GM23338 (cell line): ENCODE measurements around the gene UGT1A4. TPM values are rescaled to one million over a fixed set of nuclear protein-coding genes. Genes with fewer than 3 reads are reported as not detected.

Source experiments
- ATAC-seq: fragments of 200-7000 bp; cut with Tn5 transposase; 3 replicates; pipeline ENCODE4 v1.9.1; 2020
- DNase-seq: peaks from one replicate; pipeline ENCODE4 v3.0.0-alpha.2; 2015; ENCODE audit warnings: low spot score
- H2AFZ ChIP-seq: fragments of 200-600 bp; sonication (generic); 2 replicates; pipeline ENCODE4 v1.8.0; 2016; ENCODE audit warnings: antibody characterized with exemption, mild to moderate bottlenecking, moderate library complexity
- H3F3A ChIP-seq: fragments of 200-600 bp; sonication (generic); replicated peaks from 2 replicates; pipeline ENCODE4 v1.8.0; 2017; ENCODE audit warnings: antibody characterized with exemption, mixed run types, low read depth
- H3K27ac ChIP-seq: fragments of 200-600 bp; sonication (generic); 2 replicates; pipeline ENCODE4 v1.6.1; 2016; ENCODE audit warnings: low read depth
- H3K27me3 ChIP-seq: fragments of 200-600 bp; sonication (generic); 2 replicates; pipeline ENCODE4 v1.8.0; 2016; ENCODE audit warnings: mild to moderate bottlenecking, mixed run types, moderate library complexity; ENCODE audit not compliant: insufficient read depth
- H3K36me3 ChIP-seq: fragments of 200-600 bp; sonication (generic); 2 replicates; pipeline ENCODE4 v1.8.0; 2016; ENCODE audit warnings: mild to moderate bottlenecking; ENCODE audit not compliant: insufficient read depth
- H3K4me1 ChIP-seq: fragments of 200-600 bp; sonication (generic); 2 replicates; pipeline ENCODE4 v1.8.0; 2016; ENCODE audit warnings: mild to moderate bottlenecking, moderate library complexity; ENCODE audit not compliant: insufficient read depth
- H3K4me2 ChIP-seq: fragments of 200-600 bp; sonication (generic); 2 replicates; pipeline ENCODE4 v1.7.1; 2017; ENCODE audit warnings: mixed run types
- H3K4me3 ChIP-seq: fragments of 200-600 bp; sonication (generic); 2 replicates; pipeline ENCODE4 v1.6.1; 2016; ENCODE audit warnings: mixed run types
- H3K79me2 ChIP-seq: fragments of 200-600 bp; sonication (generic); replicated peaks from 2 replicates; pipeline ENCODE4 v1.8.0; 2017; ENCODE audit warnings: mild to moderate bottlenecking; ENCODE audit not compliant: insufficient read depth
- H3K9me2 ChIP-seq: fragments of 200-600 bp; sonication (generic); 2 replicates; pipeline ENCODE4 v1.8.0; 2017; ENCODE audit not compliant: insufficient read depth
- H4K20me1 ChIP-seq: fragments of 200-600 bp; sonication (generic); replicated peaks from 2 replicates; pipeline ENCODE4 v1.8.0; 2017; ENCODE audit warnings: mild to moderate bottlenecking; ENCODE audit not compliant: insufficient read depth
- H3K27ac Mint-ChIP-seq: 2 replicates; pipeline ENCODE4 v1.8.0; 2020; ENCODE audit warnings: inconsistent platforms, mild to moderate bottlenecking, moderate library complexity, mixed read lengths
- H3K27me3 Mint-ChIP-seq: 3 replicates; pipeline ENCODE4 v1.8.0; 2022; ENCODE audit warnings: low read depth, mild to moderate bottlenecking, moderate library complexity, mixed read lengths, inconsistent platforms; ENCODE audit not compliant: insufficient read depth, poor library complexity
- H3K36me3 Mint-ChIP-seq: 3 replicates; pipeline ENCODE4 v1.8.0; 2021; ENCODE audit warnings: low read depth, mild to moderate bottlenecking, inconsistent platforms, moderate library complexity, mixed read lengths
- H3K4me1 Mint-ChIP-seq: 3 replicates; pipeline ENCODE4 v1.8.0; 2020; ENCODE audit warnings: mild to moderate bottlenecking, inconsistent platforms, mixed read lengths
- H3K4me3 Mint-ChIP-seq: 3 replicates; pipeline ENCODE4 v1.8.0; 2021; ENCODE audit warnings: moderate library complexity, mild to moderate bottlenecking, inconsistent platforms, mixed read lengths
- H3K9me3 Mint-ChIP-seq: 3 replicates; pipeline ENCODE4 v1.8.0; 2020; ENCODE audit warnings: moderate library complexity, mild to moderate bottlenecking, inconsistent platforms, mixed read lengths
- EZH2 ChIP-seq: fragments of 200-600 bp; sonication (generic); IDR thresholded peaks from one replicate; pipeline ENCODE4 v1.8.0; 2017; ENCODE audit warnings: antibody characterized with exemption, mild to moderate bottlenecking, low read depth; ENCODE audit not compliant: unreplicated experiment
- EZH2phosphoT487 ChIP-seq: fragments of 200-600 bp; sonication (generic); IDR thresholded peaks from one replicate; pipeline ENCODE4 v1.8.1; 2018; ENCODE audit warnings: antibody characterized with exemption; ENCODE audit not compliant: unreplicated experiment
- POLR2AphosphoS5 ChIP-seq: IDR thresholded peaks from 2 replicates; pipeline ENCODE4 v1.6.1; 2016; ENCODE audit warnings: antibody characterized with exemption, low read depth
- REST ChIP-seq: IDR thresholded peaks from one replicate; pipeline ENCODE4 v1.6.1; 2018; ENCODE audit warnings: antibody characterized with exemption; ENCODE audit not compliant: unreplicated experiment
- STAT1 ChIP-seq: IDR thresholded peaks from one replicate; pipeline ENCODE4 v1.6.1; 2016; ENCODE audit warnings: antibody characterized with exemption; ENCODE audit not compliant: unreplicated experiment
- ZNF114 ChIP-seq: fragments of 250-450 bp; sonication (Bioruptor Pico); IDR thresholded peaks from 2 replicates; pipeline ENCODE4 v1.5.0; 2020; ENCODE audit warnings: mild to moderate bottlenecking, moderate library complexity
- ZNF331 ChIP-seq: fragments of 250-450 bp; sonication (Bioruptor Pico); IDR thresholded peaks from 2 replicates; pipeline ENCODE4 v1.5.0; 2020; ENCODE audit warnings: low read depth, mild to moderate bottlenecking, moderate library complexity
- polyA plus RNA-seq: library from polyadenylated mRNA; unstranded; fragments of >200 nt; fragmentation: Nextera tagmentation; extraction: Ambion mirVana; gene quantifications from 2 replicates; pipeline ENCODE4 v1.2.1, GENCODE V29; 2016
- total RNA-seq: library from RNA; depleted of rRNA; stranded (reverse); fragments of >200 nt; shearing (Covaris generic); gene quantifications from 2 replicates; pipeline ENCODE4 v1.2.3, GENCODE V29; 2014
- TF ChIP-seq, protein P1 (sequence below): fragments of 250-450 bp; sonication (Bioruptor Pico); IDR thresholded peaks from 2 replicates; pipeline ENCODE4 v1.5.0; 2020; ENCODE audit warnings: mild to moderate bottlenecking, moderate library complexity
- TF ChIP-seq, protein P2 (sequence below), 2 experiments: fragments of 200-600 bp in 1 of 2; sonication (generic) in 1 of 2; conservative IDR thresholded peaks; 2 replicates each; pipeline versions ENCODE4 v1.5.1 to v1.6.1; 2016 to 2017; ENCODE audit warnings: antibody characterized with exemption in 2 of 2, low read depth in 2 of 2, mild to moderate bottlenecking in 2 of 2, moderate library complexity in 1 of 2

Gene UGT1A4
- total and polyA plus RNA-seq, 2 experiments from 2014 or later, result not detected

- TF ChIP-seq, protein P1, sequence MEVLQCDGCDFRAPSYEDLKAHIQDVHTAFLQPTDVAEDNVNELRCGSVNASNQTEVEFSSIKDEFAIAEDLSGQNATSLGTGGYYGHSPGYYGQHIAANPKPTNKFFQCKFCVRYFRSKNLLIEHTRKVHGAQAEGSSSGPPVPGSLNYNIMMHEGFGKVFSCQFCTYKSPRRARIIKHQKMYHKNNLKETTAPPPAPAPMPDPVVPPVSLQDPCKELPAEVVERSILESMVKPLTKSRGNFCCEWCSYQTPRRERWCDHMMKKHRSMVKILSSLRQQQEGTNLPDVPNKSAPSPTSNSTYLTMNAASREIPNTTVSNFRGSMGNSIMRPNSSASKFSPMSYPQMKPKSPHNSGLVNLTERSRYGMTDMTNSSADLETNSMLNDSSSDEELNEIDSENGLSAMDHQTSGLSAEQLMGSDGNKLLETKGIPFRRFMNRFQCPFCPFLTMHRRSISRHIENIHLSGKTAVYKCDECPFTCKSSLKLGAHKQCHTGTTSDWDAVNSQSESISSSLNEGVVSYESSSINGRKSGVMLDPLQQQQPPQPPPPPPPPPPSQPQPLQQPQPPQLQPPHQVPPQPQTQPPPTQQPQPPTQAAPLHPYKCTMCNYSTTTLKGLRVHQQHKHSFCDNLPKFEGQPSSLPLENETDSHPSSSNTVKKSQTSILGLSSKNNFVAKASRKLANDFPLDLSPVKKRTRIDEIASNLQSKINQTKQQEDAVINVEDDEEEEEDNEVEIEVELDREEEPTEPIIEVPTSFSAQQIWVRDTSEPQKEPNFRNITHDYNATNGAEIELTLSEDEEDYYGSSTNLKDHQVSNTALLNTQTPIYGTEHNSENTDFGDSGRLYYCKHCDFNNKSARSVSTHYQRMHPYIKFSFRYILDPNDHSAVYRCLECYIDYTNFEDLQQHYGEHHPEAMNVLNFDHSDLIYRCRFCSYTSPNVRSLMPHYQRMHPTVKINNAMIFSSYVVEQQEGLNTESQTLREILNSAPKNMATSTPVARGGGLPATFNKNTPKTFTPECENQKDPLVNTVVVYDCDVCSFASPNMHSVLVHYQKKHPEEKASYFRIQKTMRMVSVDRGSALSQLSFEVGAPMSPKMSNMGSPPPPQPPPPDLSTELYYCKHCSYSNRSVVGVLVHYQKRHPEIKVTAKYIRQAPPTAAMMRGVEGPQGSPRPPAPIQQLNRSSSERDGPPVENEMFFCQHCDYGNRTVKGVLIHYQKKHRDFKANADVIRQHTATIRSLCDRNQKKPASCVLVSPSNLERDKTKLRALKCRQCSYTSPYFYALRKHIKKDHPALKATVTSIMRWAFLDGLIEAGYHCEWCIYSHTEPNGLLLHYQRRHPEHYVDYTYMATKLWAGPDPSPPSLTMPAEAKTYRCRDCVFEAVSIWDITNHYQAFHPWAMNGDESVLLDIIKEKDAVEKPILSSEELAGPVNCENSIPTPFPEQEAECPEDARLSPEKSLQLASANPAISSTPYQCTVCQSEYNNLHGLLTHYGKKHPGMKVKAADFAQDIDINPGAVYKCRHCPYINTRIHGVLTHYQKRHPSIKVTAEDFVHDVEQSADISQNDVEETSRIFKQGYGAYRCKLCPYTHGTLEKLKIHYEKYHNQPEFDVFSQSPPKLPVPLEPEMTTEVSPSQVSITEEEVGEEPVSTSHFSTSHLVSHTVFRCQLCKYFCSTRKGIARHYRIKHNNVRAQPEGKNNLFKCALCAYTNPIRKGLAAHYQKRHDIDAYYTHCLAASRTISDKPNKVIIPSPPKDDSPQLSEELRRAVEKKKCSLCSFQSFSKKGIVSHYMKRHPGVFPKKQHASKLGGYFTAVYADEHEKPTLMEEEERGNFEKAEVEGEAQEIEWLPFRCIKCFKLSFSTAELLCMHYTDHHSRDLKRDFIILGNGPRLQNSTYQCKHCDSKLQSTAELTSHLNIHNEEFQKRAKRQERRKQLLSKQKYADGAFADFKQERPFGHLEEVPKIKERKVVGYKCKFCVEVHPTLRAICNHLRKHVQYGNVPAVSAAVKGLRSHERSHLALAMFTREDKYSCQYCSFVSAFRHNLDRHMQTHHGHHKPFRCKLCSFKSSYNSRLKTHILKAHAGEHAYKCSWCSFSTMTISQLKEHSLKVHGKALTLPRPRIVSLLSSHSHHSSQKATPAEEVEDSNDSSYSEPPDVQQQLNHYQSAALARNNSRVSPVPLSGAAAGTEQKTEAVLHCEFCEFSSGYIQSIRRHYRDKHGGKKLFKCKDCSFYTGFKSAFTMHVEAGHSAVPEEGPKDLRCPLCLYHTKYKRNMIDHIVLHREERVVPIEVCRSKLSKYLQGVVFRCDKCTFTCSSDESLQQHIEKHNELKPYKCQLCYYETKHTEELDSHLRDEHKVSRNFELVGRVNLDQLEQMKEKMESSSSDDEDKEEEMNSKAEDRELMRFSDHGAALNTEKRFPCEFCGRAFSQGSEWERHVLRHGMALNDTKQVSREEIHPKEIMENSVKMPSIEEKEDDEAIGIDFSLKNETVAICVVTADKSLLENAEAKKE, result no peak
- no peak for TF ChIP-seq ZNF331 (CRISPR knock-in tag)
- TF ChIP-seq EZH2, result no peak
- no peak for TF ChIP-seq ZNF114
- TF ChIP-seq STAT1, result no peak
- no peak for TF ChIP-seq POLR2AphosphoS5
- TF ChIP-seq, protein P2, sequence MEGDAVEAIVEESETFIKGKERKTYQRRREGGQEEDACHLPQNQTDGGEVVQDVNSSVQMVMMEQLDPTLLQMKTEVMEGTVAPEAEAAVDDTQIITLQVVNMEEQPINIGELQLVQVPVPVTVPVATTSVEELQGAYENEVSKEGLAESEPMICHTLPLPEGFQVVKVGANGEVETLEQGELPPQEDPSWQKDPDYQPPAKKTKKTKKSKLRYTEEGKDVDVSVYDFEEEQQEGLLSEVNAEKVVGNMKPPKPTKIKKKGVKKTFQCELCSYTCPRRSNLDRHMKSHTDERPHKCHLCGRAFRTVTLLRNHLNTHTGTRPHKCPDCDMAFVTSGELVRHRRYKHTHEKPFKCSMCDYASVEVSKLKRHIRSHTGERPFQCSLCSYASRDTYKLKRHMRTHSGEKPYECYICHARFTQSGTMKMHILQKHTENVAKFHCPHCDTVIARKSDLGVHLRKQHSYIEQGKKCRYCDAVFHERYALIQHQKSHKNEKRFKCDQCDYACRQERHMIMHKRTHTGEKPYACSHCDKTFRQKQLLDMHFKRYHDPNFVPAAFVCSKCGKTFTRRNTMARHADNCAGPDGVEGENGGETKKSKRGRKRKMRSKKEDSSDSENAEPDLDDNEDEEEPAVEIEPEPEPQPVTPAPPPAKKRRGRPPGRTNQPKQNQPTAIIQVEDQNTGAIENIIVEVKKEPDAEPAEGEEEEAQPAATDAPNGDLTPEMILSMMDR (conservative IDR thresholded peaks at IDR 0.05; ENCODE audit: low read depth in 2 of 2), result no peak
- no peak for TF ChIP-seq EZH2phosphoT487
These were observed 75.7 kb downstream of the UGT1A4 start (continued) for GRCh38 chr2:233794128-233794658.

DNA sequence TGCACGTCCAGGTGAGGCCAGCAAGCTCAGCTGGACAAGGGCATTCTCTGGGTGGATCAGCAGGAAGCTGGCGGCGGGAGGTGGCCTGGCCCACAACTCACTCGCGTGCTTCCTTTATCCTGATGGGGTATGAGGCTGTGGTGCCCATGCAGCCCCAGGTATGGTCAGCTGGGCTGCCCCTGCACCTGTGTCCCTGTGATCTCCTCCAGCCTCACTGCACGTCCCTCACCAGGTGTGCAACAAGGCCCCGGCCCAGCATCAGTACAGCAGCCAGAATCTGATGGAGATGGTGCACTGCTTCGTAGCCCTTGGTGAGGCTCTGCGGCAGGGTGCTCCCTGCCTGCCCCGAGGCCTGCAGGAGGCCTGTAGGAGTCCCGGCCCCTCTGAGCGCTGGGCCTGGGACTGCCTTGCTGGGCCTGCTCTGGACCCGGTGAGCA is 77.2 kb downstream of the UGT1A4 start:
- H3K27ac ChIP-seq, result no peak overlapping the region
- no peak overlapping the region for H3K4me3 ChIP-seq
- no peak for DNase-seq
- no peaks in the 10 kb centered on the region for H3K36me3 ChIP-seq
- H4K20me1 ChIP-seq, result no peaks in the 10 kb centered on the region
- no peak for ATAC-seq
- Mint-ChIP-seq H3K27ac (no peak overlapping the region), H3K4me1 (no peaks in the 10 kb centered on the region; the same call in 2 of the 3 replicates), H3K4me3 (no peak overlapping the region), H3K27me3 (peaks cover 7% of the 10 kb centered on the region), H3K36me3 (no peaks in the 10 kb centered on the region; the same call in 1 of the 3 replicates), H3K9me3 (peaks cover 16% of the 10 kb centered on the region)
- no peaks in the 10 kb centered on the region for H3K79me2 ChIP-seq
- H3F3A ChIP-seq, result no peaks in the 10 kb centered on the region
- no peaks in the 10 kb centered on the region for H3K4me1 ChIP-seq
- H2AFZ ChIP-seq, result no peak overlapping the region
- H3K4me2 ChIP-seq, result no peak overlapping the region
- H3K27me3 ChIP-seq, result no peaks in the 10 kb centered on the region
- H3K9me2 ChIP-seq, result no peaks in the 10 kb centered on the region
- TF ChIP-seq REST, result no peak
- no peak for TF ChIP-seq ZNF331 (CRISPR knock-in tag)
- TF ChIP-seq STAT1, result no peak
